BJ (cell line): ENCODE measurements around the gene HES1. TPM values are rescaled to one million over a fixed set of nuclear protein-coding genes. Genes with fewer than 3 reads are reported as not detected.

Experiments used
- CTCF ChIA-PET: fragments of 350-600 bp; formaldehyde crosslinking; extraction: SDS; loops from one replicate; lab custom pipeline; 2021; ENCODE audit warnings: antibody characterized with exemption, inconsistent platforms; lab: Yijun Ruan, JAX
- POLR2A ChIA-PET: fragments of 300-600 bp; sonication (Branson Sonifier 250); formaldehyde crosslinking; extraction: SDS; loops from one replicate; lab custom pipeline; 2021; ENCODE audit warnings: antibody characterized with exemption; lab: Charles Lee
- DNase-seq: peaks from one replicate; pipeline ENCODE4 v3.0.0-alpha.2; 2011; ENCODE audit warnings: low read depth
- H3K27me3 ChIP-seq: 2 replicates; pipeline ENCODE4 v1.6.0; 2011; ENCODE audit warnings: low read length; ENCODE audit not compliant: control insufficient read depth, insufficient read depth
- H3K36me3 ChIP-seq: 2 replicates; pipeline ENCODE4 v1.5.1; 2011; ENCODE audit warnings: low read length; ENCODE audit not compliant: control insufficient read depth, insufficient read depth
- H3K4me3 ChIP-seq: 2 replicates; pipeline ENCODE4 v1.5.1; 2011; ENCODE audit warnings: low read depth, mild to moderate bottlenecking, control low read depth, low read length
- CTCF ChIP-seq: IDR thresholded peaks from 2 replicates; pipeline ENCODE4 v1.5.1; 2011; ENCODE audit warnings: low read depth, mild to moderate bottlenecking, control low read depth, inconsistent platforms, low read length, moderate library complexity; ENCODE audit not compliant: insufficient read depth
- polyA plus RNA-seq: library from polyadenylated mRNA; depleted of rRNA; stranded (reverse); fragments of >200 nt; gene quantifications from 2 replicates; pipeline ENCODE4 v1.2.3, GENCODE V29; 2011

The HES1 gene
- polyA plus RNA-seq, 1 experiment, result 16.2 TPM

- ChIA-PET CTCF (interaction anchor here (1.5 kb wide), 1 partner anchor 182 kb away, joined by 9 read pairs; no protein-coding TSS in a partner anchor), POLR2A (no interaction called here)
- DNase-seq, result no peak
- Histone ChIP-seq H3K36me3 (no peaks in the 10 kb centered on the region), H3K27me3 (peaks cover 1% of the 10 kb centered on the region; the same call in 1 of the 2 replicates), H3K4me3 (peak overlapping the region; percentile 27; the same call in 1 of the 2 replicates)
- no peak for TF ChIP-seq CTCF
These were observed 2.2 kb upstream of the HES1 start for GRCh38 chr3:194133661-194134230.

- DNase-seq, result no peak
- H3K27me3 ChIP-seq, result peaks cover 1% of the 10 kb centered on the region; the same call in 1 of the 2 replicates
- H3K36me3 ChIP-seq, result no peaks in the 10 kb centered on the region
- no peak for TF ChIP-seq CTCF
- H3K4me3 ChIP-seq, result peak overlapping the region; percentile 56
- CTCF ChIA-PET, result interaction anchor here (0.6 to 1.5 kb wide), 4 partner anchors 44 to 514 kb away, joined by 3 to 9 read pairs (median 3); no protein-coding TSS in a partner anchor
- POLR2A ChIA-PET, result interaction anchor here (0.6 to 0.8 kb wide), 3 partner anchors 35 to 1251 kb away, joined by 4 to 8 read pairs (median 4); no protein-coding TSS in a partner anchor
These were observed 1.7 kb upstream of the HES1 start for GRCh38 chr3:194134231-194134756.

GRCh38 chr3:194134757-194135515, 1.0 kb upstream of the HES1 start:
- ChIA-PET CTCF (interaction anchor here (0.6 to 4.4 kb wide), 5 partner anchors 44 to 515 kb away, joined by 3 to 31 read pairs (median 3); no protein-coding TSS in a partner anchor), POLR2A (interaction anchor here (0.6 to 0.8 kb wide), 3 partner anchors 35 to 1252 kb away, joined by 4 to 8 read pairs (median 4); no protein-coding TSS in a partner anchor)
- no peak for TF ChIP-seq CTCF
- Histone ChIP-seq H3K4me3 (peak overlapping the region; percentile 56), H3K36me3 (no peaks in the 10 kb centered on the region), H3K27me3 (peaks cover 1% of the 10 kb centered on the region; the same call in 1 of the 2 replicates)
- DNase-seq, result peak; percentile 77

GRCh38 chr3:194135516-194135805, 487 bp upstream of the HES1 start:
- H3K27me3 ChIP-seq, result peaks cover 1% of the 10 kb centered on the region; the same call in 1 of the 2 replicates
- H3K36me3 ChIP-seq, result no peaks in the 10 kb centered on the region
- CTCF ChIA-PET, result interaction anchor here (1.0 to 4.4 kb wide), 4 partner anchors 38 to 355 kb away, joined by 3 to 31 read pairs (median 6); no protein-coding TSS in a partner anchor
- POLR2A ChIA-PET, result no interaction called here
- no peak for TF ChIP-seq CTCF
- no peak for DNase-seq
- H3K4me3 ChIP-seq, result peak overlapping the region; percentile 56
